ENCODE data around the gene DENND1A. TPM values are rescaled to one million over a fixed set of nuclear protein-coding genes. Genes with fewer than 3 reads are reported as not detected.

Gene DENND1A
- total and polyA plus RNA-seq, 8 donors = 4.4 to 109 (median 21.4) TPM

GRCh38 chr9:123530244-123530643 lies 399.7 kb downstream of the DENND1A start:
- Histone ChIP-seq H3K9me3 (no peaks in the 10 kb centered on the region), H3K4me1 (no peaks in the 10 kb centered on the region), H3K27me3 (no peaks in the 10 kb centered on the region), H3K27ac (no peak overlapping the region), H3K4me3 (no peak overlapping the region), H3K36me3 (no peaks in the 10 kb centered on the region)
- intact Hi-C loops (cut with DNase I; ENCODE audit: low total_unique reads) = no loop called here
- TF ChIP-seq EP300 (IDR thresholded peaks at IDR 0.05) = no peak
- no peak for TF ChIP-seq CTCF (IDR thresholded peaks at IDR 0.05)
- no peak for TF ChIP-seq POLR2AphosphoS5 (IDR thresholded peaks at IDR 0.05)
- no peak for TF ChIP-seq POLR2A (IDR thresholded peaks at IDR 0.05)
- DNase-seq = no peak
- 74 to 94% (median 75%) methylated on average over 4 of the region's 4 CpGs for WGBS, 5 donors

- TF ChIP-seq POLR2A (IDR thresholded peaks at IDR 0.05) (no peak), POLR2AphosphoS5 (IDR thresholded peaks at IDR 0.05) (no peak), CTCF (IDR thresholded peaks at IDR 0.05) (no peak), EP300 (IDR thresholded peaks at IDR 0.05) (no peak)
- no peaks in the 10 kb centered on the region for H3K9me3 ChIP-seq
- H3K36me3 ChIP-seq = no peaks in the 10 kb centered on the region
- no peaks in the 10 kb centered on the region for H3K27me3 ChIP-seq
- intact Hi-C loops (cut with DNase I; ENCODE audit: low total_unique reads) = no loop called here
- H3K4me1 ChIP-seq = no peaks in the 10 kb centered on the region
- no peak for DNase-seq
- H3K4me3 ChIP-seq = no peak overlapping the region
- 50 to 69% (median 60%) methylated on average over 2 of the region's 2 CpGs for WGBS, 5 donors
- H3K27ac ChIP-seq = no peak overlapping the region
Measured at GRCh38 chr9:123528501-123528900, 401.4 kb downstream of the DENND1A start.

- intact Hi-C loops (cut with DNase I; ENCODE audit: low total_unique reads) = no loop called here
- TF ChIP-seq CTCF (IDR thresholded peaks at IDR 0.05) (no peak), POLR2A (IDR thresholded peaks at IDR 0.05) (no peak), EP300 (IDR thresholded peaks at IDR 0.05) (no peak), POLR2AphosphoS5 (IDR thresholded peaks at IDR 0.05) (no peak)
- Histone ChIP-seq H3K9me3 (no peaks in the 10 kb centered on the region), H3K27ac (no peak overlapping the region), H3K4me3 (no peak overlapping the region), H3K36me3 (no peaks in the 10 kb centered on the region), H3K4me1 (no peaks in the 10 kb centered on the region), H3K27me3 (no peaks in the 10 kb centered on the region)
- 89 to 98% (median 94%) methylated on average over 2 of the region's 2 CpGs for WGBS, 5 donors
- DNase-seq = no peak
Measured at GRCh38 chr9:123527981-123528380, 401.9 kb downstream of the DENND1A start.

GRCh38 chr9:123525957-123526356 lies 404.0 kb downstream of the DENND1A start:
- TF ChIP-seq EP300 (IDR thresholded peaks at IDR 0.05) = no peak
- no peak for TF ChIP-seq CTCF (IDR thresholded peaks at IDR 0.05)
- TF ChIP-seq POLR2AphosphoS5 (IDR thresholded peaks at IDR 0.05) = no peak
- TF ChIP-seq POLR2A (IDR thresholded peaks at IDR 0.05) = no peak
- WGBS, 5 donors = 94 to 100% (median 97%) methylated on average over 3 of the region's 3 CpGs
- Histone ChIP-seq H3K9me3 (no peaks in the 10 kb centered on the region), H3K27ac (no peak overlapping the region), H3K27me3 (no peaks in the 10 kb centered on the region), H3K4me1 (no peaks in the 10 kb centered on the region), H3K4me3 (no peak overlapping the region), H3K36me3 (no peaks in the 10 kb centered on the region)
- no peak for DNase-seq
- intact Hi-C loops (cut with DNase I; ENCODE audit: low total_unique reads) = no loop called here
